Measurements from ENCODE around the gene CPEB3. TPM values are rescaled to one million over a fixed set of nuclear protein-coding genes. Genes with fewer than 3 reads are reported as not detected.

CPEB3 gene
- total and polyA plus RNA-seq, 2 donors (not counting 3 experiments of a cell fraction or from before 2014, with no cell fraction given), result 0.80 to 2.2 TPM

DNA sequence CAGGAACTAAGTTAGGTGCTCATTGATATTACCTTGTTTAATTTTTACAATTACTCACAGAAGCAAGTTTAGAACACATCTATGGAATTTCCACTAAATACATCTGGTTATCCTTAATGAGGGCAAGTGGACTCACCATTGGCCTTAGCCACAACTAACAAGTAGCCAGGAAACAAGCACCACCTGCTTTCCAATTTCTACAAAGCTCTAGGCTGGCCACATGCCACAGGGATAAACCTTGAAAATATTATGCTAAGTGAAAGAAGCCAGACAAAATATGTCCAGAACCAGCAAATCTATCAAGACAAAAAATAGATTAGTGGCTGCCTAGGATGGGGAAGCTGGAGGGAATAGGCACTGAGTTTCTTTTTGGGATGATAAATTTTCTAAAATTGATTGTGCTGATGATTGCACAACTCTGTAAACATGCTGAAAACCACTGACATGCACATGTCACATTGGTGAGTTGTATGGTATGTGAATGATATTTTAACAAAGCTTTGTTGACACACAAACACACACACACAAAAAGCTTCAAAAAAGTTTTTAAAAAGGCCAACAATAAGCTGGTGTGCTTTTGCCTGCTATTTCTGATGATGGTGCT lies 179.4 kb downstream of the CPEB3 start:
- FAIRE-seq, result no peak
- intact Hi-C loops (cut with micrococcal nuclease), result no loop called here
- ChIA-PET POLR2A (interaction anchor here (0.5 to 0.6 kb wide), 2 partner anchors 679 to 736 kb away, joined by 3 read pairs; no protein-coding TSS in a partner anchor), CTCF (interaction anchor here (1.3 to 1.4 kb wide), 3 partner anchors 10 to 14 kb away, joined by 3 to 5 read pairs (median 3); no protein-coding TSS in a partner anchor)
- H3K9me1 ChIP-seq (replicated peaks; ENCODE audit: control insufficient read depth, extremely low read depth, insufficient read depth, low read length), result no peaks in the 10 kb centered on the region
- H3K9ac ChIP-seq (replicated peaks; ENCODE audit: extremely low read depth, insufficient read depth, low read length), result no peak overlapping the region
- no peaks in the 10 kb centered on the region for H3K36me3 ChIP-seq (ENCODE audit: control insufficient read depth in 2 of 2, extremely low read depth in 1 of 2, insufficient read depth in 2 of 2, low read length in 2 of 2)
- no peaks in the 10 kb centered on the region for H3K4me1 ChIP-seq (ENCODE audit: control insufficient read depth, extremely low read depth, insufficient read depth, low read length)
- BruUV-seq (replicated peaks), result no TSS peak
- no peaks in the 10 kb centered on the region for H3K9me3 ChIP-seq (replicated peaks; ENCODE audit: control insufficient read depth, insufficient read depth, low read length)
- H3K4me3 ChIP-seq (replicated peaks in 1 of 3; ENCODE audit: insufficient read depth in 1 of 3, low read depth in 1 of 3, low read length in 3 of 3), result no peak overlapping the region
- H4K20me1 ChIP-seq (replicated peaks; ENCODE audit: control insufficient read depth, extremely low read depth, insufficient read depth, low read length), result no peaks in the 10 kb centered on the region
- no peak overlapping the region for H3K4me2 ChIP-seq (ENCODE audit: insufficient read depth, low read length)
- dilution Hi-C loops (cut with MboI; ENCODE audit: extremely low pct_ligation_motif_present, low sequenced_read_pairs), result no loop called here
- TF ChIP-seq MYC (IDR thresholded peaks at IDR 0.05; ENCODE audit: low read depth, low read length) (no peak), POLR2AphosphoS5 (IDR thresholded peaks at IDR 0.05; ENCODE audit: insufficient read depth, low read depth, low read length) (no peak), EZH2 (IDR thresholded peaks at IDR 0.05; ENCODE audit: borderline replicate concordance, low read depth, low read length, severe bottlenecking) (no peak), FOS (IDR thresholded peaks at IDR 0.05; ENCODE audit: borderline replicate concordance, insufficient read depth, low read length) (no peak), JUN (IDR thresholded peaks at IDR 0.05; ENCODE audit: borderline replicate concordance, insufficient read depth, insufficient read length, low read depth) (no peak), GATA2 (IDR thresholded peaks at IDR 0.05; ENCODE audit: insufficient read depth, insufficient read length, low read depth, low read length) (no peak), POLR2A (IDR thresholded peaks at IDR 0.05; ENCODE audit: low read depth, low read length) (no peak)
- TF ChIP-seq, protein P1, sequence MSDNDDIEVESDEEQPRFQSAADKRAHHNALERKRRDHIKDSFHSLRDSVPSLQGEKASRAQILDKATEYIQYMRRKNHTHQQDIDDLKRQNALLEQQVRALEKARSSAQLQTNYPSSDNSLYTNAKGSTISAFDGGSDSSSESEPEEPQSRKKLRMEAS (IDR thresholded peaks at IDR 0.05; ENCODE audit: insufficient read depth, insufficient read length), result no peak
- TF ChIP-seq, protein P2, sequence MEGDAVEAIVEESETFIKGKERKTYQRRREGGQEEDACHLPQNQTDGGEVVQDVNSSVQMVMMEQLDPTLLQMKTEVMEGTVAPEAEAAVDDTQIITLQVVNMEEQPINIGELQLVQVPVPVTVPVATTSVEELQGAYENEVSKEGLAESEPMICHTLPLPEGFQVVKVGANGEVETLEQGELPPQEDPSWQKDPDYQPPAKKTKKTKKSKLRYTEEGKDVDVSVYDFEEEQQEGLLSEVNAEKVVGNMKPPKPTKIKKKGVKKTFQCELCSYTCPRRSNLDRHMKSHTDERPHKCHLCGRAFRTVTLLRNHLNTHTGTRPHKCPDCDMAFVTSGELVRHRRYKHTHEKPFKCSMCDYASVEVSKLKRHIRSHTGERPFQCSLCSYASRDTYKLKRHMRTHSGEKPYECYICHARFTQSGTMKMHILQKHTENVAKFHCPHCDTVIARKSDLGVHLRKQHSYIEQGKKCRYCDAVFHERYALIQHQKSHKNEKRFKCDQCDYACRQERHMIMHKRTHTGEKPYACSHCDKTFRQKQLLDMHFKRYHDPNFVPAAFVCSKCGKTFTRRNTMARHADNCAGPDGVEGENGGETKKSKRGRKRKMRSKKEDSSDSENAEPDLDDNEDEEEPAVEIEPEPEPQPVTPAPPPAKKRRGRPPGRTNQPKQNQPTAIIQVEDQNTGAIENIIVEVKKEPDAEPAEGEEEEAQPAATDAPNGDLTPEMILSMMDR (IDR thresholded peaks at IDR 0.05; ENCODE audit: extremely low read depth in 1 of 2, insufficient read depth in 1 of 2, low read depth in 1 of 2, low read length in 2 of 2), result no peak
- no peaks in the 10 kb centered on the region for H3K79me2 ChIP-seq (ENCODE audit: control insufficient read depth, insufficient read depth, low read length)
- no peaks in the 10 kb centered on the region for H3K27me3 ChIP-seq (ENCODE audit: control insufficient read depth in 2 of 2, insufficient read depth in 2 of 2, low read length in 2 of 2)
- H3K27ac ChIP-seq (ENCODE audit: insufficient read depth, low read depth, low read length), result no peak overlapping the region
- no peak for DNase-seq (ENCODE audit: low read depth, low spot score)
- H2AFZ ChIP-seq (ENCODE audit: low read depth, low read length), result no peak overlapping the region

Data from endothelial cell of umbilical vein (primary cell).